Osteocyte (in vitro differentiated cells): ENCODE measurements around the gene STARD10. TPM values are rescaled to one million over a fixed set of nuclear protein-coding genes. Genes with fewer than 3 reads are reported as not detected.

Source experiments
- DNase-seq: peaks from one replicate; pipeline ENCODE4 v3.0.0; 2021; ENCODE audit warnings: mixed read lengths; ENCODE audit not compliant: unreplicated experiment; ENCODE audit errors: extremely low spot score
- H3K27ac Mint-ChIP-seq: one replicate; pipeline ENCODE4 v1.8.0; 2021; ENCODE audit warnings: mild to moderate bottlenecking, mixed read lengths; ENCODE audit not compliant: unreplicated experiment
- H3K27me3 Mint-ChIP-seq: one replicate; pipeline ENCODE4 v1.8.0; 2021; ENCODE audit warnings: mixed read lengths; ENCODE audit not compliant: unreplicated experiment
- H3K36me3 Mint-ChIP-seq: one replicate; pipeline ENCODE4 v1.8.0; 2021; ENCODE audit warnings: mixed read lengths; ENCODE audit not compliant: unreplicated experiment
- H3K4me1 Mint-ChIP-seq: one replicate; pipeline ENCODE4 v1.8.0; 2021; ENCODE audit warnings: mixed read lengths; ENCODE audit not compliant: unreplicated experiment
- H3K4me3 Mint-ChIP-seq: one replicate; pipeline ENCODE4 v1.8.0; 2021; ENCODE audit warnings: mild to moderate bottlenecking, moderate library complexity, mixed read lengths; ENCODE audit not compliant: unreplicated experiment
- H3K9me3 Mint-ChIP-seq: one replicate; pipeline ENCODE4 v1.8.0; 2021; ENCODE audit warnings: mixed read lengths; ENCODE audit not compliant: unreplicated experiment
- total RNA-seq: library from RNA; stranded (reverse); gene quantifications from 2 replicates; pipeline ENCODE4 v1.2.1, GENCODE V29; 2021
- TF ChIP-seq, protein P1 (sequence below): fragments of 200-600 bp; sonication (generic); IDR thresholded peaks from 2 replicates; pipeline ENCODE4 v1.5.0; 2021; ENCODE audit warnings: antibody characterized with exemption, mild to moderate bottlenecking, moderate library complexity

Gene STARD10
- total RNA-seq, 1 donor from 2014 or later: 27.7 TPM

DNA sequence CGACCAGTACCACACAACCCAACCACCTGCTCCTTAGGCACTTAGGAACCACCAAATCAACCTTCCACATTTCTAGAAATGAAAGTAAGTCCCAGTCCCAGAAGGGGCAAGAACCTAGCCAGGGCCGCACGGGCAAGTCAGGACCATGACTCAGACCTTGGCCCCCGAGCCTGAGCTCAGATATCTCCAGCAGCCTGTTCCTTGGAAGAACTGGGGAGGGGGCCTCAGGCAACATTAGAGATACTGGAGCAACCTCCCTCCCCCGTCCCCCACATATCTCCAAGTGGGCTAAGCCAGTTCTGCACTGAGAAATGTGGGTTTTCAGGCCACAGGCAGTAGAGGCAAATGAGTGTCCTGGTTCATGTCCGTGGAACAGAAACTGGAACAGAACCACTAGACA lies 49.4 kb downstream of the STARD10 start:
- peaks cover 31% of the 10 kb centered on the region for H3K4me1 Mint-ChIP-seq

DNA sequence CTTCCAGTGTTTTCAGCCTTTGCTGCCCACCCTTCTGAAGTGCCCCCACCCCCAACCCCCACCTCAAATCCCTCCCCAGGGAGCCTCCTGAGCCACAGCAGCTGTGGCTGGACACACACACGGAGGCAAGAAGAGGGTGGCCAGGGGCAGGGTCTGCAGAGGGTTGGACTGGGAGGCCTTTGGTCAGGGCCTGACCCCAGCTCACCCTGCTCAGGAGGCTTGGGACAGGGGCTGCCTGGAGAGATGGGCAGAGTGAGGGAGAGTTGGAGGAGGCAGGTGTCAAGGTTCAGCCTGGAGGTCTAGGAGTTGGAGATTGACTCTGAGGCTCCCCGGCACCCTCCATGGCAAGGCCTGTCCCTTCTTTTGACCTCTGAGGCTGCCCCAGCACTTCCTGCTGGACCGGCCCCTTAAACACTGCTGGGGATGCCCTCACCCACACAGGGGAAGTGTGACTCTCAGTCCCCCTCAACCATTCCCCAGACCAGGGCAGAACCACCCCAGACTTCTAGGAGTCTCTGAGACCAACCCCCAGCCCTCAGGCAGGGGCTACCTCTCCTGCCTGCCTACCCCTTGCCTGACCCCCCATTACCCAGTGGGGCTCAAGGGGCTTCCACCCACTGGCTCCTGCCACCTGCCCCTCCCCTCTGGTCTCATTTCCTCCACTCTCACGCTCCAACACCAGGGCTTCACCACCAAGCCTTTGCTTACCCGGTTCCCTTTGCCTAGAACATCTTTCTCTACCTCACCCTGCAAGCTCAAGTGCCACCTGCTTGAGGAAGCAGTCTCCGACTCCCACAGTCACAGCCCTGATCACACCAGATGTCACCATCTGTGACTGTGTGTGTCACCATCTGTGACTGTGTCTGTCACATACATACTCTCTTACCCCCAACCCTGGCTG lies 50.3 kb downstream of the STARD10 start:
- H3K4me3 Mint-ChIP-seq: no peak overlapping the region
- no peaks in the 10 kb centered on the region for H3K27me3 Mint-ChIP-seq
- H3K27ac Mint-ChIP-seq: no peak overlapping the region
- DNase-seq: no peak
- peaks cover 32% of the 10 kb centered on the region for H3K4me1 Mint-ChIP-seq
- H3K36me3 Mint-ChIP-seq: no peaks in the 10 kb centered on the region
- TF ChIP-seq, protein P1, sequence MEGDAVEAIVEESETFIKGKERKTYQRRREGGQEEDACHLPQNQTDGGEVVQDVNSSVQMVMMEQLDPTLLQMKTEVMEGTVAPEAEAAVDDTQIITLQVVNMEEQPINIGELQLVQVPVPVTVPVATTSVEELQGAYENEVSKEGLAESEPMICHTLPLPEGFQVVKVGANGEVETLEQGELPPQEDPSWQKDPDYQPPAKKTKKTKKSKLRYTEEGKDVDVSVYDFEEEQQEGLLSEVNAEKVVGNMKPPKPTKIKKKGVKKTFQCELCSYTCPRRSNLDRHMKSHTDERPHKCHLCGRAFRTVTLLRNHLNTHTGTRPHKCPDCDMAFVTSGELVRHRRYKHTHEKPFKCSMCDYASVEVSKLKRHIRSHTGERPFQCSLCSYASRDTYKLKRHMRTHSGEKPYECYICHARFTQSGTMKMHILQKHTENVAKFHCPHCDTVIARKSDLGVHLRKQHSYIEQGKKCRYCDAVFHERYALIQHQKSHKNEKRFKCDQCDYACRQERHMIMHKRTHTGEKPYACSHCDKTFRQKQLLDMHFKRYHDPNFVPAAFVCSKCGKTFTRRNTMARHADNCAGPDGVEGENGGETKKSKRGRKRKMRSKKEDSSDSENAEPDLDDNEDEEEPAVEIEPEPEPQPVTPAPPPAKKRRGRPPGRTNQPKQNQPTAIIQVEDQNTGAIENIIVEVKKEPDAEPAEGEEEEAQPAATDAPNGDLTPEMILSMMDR: no peak
- no peaks in the 10 kb centered on the region for H3K9me3 Mint-ChIP-seq

More for the DNA sequence above, 49.4 kb downstream of the STARD10 start:
- H3K27me3 Mint-ChIP-seq: no peaks in the 10 kb centered on the region
- no peak overlapping the region for H3K4me3 Mint-ChIP-seq
- TF ChIP-seq, protein P1: no peak
- no peaks in the 10 kb centered on the region for H3K9me3 Mint-ChIP-seq
- no peaks in the 10 kb centered on the region for H3K36me3 Mint-ChIP-seq
- DNase-seq: no peak
- no peak overlapping the region for H3K27ac Mint-ChIP-seq

DNA sequence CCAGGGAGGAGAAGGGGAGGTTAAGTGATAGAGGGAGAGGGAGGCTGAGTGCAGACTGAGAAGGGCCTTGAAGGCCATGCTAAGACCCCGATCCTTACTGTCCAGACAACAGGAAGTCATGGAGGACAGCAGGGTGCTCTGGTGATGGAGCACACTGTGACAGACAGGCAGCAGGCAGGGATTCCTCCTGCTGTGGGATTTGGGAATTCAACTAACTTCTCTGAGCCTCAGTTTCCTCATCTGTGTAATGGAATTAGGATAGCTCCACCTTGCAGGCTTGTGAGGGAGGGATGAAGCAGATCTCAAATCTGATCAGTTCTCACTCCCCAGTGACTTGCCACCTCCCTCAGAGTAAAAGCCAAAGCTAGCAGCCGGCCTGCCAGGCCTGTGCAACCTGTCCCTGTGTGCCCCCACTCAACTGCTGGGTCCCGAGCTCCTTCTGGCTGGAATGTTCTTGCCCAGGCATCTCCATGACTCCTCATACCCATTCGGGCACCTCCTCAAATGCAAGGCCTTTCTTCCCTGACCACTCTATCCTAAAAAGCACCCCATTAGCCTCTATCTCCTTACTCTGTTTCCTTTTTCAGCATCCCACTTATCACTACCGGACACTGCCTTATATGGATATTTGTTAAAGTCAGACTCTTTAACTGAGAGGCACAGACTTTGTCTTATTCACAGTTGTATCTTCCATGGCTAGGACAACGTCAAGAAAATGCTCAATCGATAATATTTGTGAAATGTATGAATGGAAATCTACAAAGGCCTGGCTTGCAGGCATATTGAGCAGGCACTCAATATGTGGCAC lies 51.1 kb downstream of the STARD10 start:
- no peak for DNase-seq
- Mint-ChIP-seq H3K9me3 (no peaks in the 10 kb centered on the region), H3K27ac (peak overlapping the region; percentile 17), H3K4me3 (no peak overlapping the region), H3K36me3 (no peaks in the 10 kb centered on the region), H3K27me3 (no peaks in the 10 kb centered on the region), H3K4me1 (peaks cover 34% of the 10 kb centered on the region)
- TF ChIP-seq, protein P1: no peak

DNA sequence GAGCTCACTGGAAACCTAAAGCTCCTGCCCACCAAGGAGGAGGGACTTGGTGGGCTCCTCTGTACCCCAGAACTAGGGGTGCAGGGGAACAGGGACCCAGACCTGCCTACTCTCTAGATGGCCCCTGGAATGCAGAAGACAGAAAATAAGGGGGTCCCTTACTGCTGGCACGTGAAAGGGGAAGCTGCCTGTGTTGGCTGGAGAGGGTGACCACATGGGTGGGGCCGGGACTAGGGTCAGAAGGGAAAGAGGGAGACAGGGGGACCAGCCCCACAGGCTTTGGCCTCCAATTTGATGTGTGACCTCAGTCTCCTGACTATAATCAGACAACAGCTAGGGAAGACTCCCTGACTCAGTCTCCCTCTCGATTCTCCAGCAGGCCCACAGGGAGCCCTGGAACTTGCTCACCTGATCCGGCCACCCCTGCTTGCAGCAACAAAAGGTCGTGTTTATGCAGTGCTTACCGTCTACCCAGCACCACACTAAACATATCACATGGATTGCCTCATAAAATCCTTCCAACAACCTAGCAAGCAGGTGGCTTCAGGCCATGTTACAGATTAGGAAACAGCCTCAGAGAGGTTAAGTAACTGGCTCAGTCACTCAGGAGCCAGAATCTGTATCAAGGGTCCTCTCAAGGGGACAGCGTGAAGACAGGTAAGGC lies 51.9 kb downstream of the STARD10 start:
- TF ChIP-seq, protein P1: no peak
- Mint-ChIP-seq H3K27me3 (no peaks in the 10 kb centered on the region), H3K36me3 (no peaks in the 10 kb centered on the region), H3K9me3 (no peaks in the 10 kb centered on the region), H3K4me3 (no peak overlapping the region), H3K27ac (peak overlapping the region; percentile 18), H3K4me1 (peaks cover 40% of the 10 kb centered on the region)
- no peak for DNase-seq
